Effector memory CD4-positive, alpha-beta T cell (primary cell): ENCODE results near the gene C15orf39.

Experiments
- DNase-seq, 3 donors: peaks; one replicate each; pipeline ENCODE4 v3.0.0-alpha.2; 2020
- H3K27ac ChIP-seq: 2 replicates; pipeline ENCODE4 v1.7.0; 2013; ENCODE audit warnings: mild to moderate bottlenecking, low read length, moderate library complexity; ENCODE audit not compliant: insufficient read depth, poor library complexity, severe bottlenecking
- H3K27me3 ChIP-seq: replicated peaks from 2 replicates; pipeline ENCODE4 v1.7.0; 2013; ENCODE audit warnings: mild to moderate bottlenecking, low read length; ENCODE audit not compliant: insufficient read depth, control insufficient read depth, poor library complexity, severe bottlenecking
- H3K36me3 ChIP-seq: 2 replicates; pipeline ENCODE4 v1.7.0; 2013; ENCODE audit warnings: mild to moderate bottlenecking, low read length, moderate library complexity; ENCODE audit not compliant: control insufficient read depth, insufficient read depth
- H3K4me1 ChIP-seq: 2 replicates; pipeline ENCODE4 v1.7.0; 2013; ENCODE audit warnings: low read length, mild to moderate bottlenecking; ENCODE audit not compliant: control insufficient read depth, insufficient read depth, poor library complexity, severe bottlenecking
- H3K4me3 ChIP-seq: 2 replicates; pipeline ENCODE4 v1.7.0; 2013; ENCODE audit warnings: low read length, low read depth, mild to moderate bottlenecking; ENCODE audit not compliant: insufficient read depth, poor library complexity, severe bottlenecking
- H3K9me3 ChIP-seq: 2 replicates; pipeline ENCODE4 v1.7.0; 2013; ENCODE audit warnings: mild to moderate bottlenecking, low read length, moderate library complexity; ENCODE audit not compliant: control insufficient read depth

The C15orf39 gene

DNA sequence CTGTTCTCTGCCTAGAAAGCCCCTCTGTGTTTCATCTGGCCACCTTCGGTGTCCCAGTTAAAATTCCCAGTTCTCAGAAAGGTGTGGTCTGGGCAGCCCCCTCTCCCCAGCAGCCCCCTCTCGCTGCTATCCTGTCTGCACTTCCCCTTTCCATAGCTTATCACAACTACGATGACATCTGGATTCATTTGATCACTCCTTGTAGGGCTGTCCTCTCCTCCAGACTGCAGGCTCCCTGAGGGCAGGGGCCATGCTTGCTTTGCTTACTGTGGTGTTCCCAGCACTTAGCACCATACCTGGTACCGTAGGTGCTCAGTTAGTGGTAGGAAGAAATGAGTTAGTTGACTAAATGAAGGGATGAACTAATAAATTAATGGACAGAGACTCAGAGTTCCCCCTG lies 30.2 kb downstream of the C15orf39 start:
- no peaks in the 10 kb centered on the region for H3K36me3 ChIP-seq
- no peak overlapping the region for H3K4me3 ChIP-seq
- H3K27ac ChIP-seq, result no peak overlapping the region
- DNase-seq, result no peak
- no peaks in the 10 kb centered on the region for H3K4me1 ChIP-seq
- no peaks in the 10 kb centered on the region for H3K27me3 ChIP-seq
- no peaks in the 10 kb centered on the region for H3K9me3 ChIP-seq

DNA sequence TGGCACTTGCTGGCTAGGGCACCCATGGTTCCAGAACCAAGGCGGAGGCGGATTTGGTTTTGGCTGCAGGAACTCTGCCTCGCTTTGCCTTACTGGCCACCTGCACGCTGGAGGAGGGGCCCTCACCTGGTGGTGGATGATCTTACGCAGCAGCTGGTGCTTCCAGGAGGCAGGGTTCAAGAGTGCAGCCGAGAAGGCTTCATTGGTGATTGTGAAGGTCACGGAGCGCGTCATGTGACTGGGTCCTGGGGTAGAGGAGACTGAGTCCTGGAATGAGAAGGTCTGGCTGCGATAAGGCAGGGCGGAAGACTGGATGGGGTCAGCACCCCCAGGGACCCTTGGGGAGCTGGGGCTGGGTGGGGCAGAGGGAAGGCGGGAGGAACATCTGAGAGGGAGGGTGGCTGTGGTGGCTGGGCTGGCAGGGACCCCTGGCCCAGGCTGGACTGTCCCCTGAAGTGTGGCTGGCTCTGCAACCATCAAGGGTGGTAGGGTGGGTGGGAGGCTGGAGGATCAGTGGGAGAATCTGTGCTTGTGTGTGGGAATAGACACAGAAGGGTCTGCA lies 30.7 kb downstream of the C15orf39 start:
- Histone ChIP-seq H3K4me3 (no peak overlapping the region), H3K27me3 (no peaks in the 10 kb centered on the region)
- DNase-seq, result no peak

DNA sequence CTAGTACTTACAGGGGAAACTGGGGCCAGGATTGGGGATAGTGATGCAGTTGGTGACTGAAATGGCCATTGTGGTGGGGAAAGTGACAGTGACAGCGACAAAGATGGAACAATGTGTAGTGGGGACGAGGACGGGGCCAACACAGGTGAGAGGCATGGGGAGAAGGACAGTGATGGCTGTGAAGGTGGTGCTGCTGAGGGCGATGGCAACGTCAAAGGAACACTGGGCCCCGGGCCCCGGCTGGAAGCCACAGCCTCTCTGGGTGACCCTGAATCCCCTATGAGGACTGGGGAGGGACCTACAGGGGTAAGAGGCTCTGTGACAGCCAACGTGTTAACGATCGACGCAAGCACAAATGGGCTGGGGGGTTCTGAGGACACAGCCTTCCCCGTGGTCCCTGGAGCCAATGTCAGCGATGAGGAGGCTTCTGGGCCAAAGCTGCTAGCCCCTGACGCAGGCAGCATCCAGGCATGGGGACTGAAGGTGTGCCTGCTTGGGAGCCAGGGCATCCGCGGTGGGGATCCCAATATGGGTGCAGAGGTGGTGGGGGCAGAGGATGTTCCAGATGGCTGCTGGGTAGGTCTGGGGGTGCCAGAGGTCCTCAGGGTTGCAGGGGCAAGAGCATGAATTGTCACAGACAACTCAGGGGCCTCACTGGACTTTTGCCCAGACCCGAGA lies 31.3 kb downstream of the C15orf39 start:
- no peaks in the 10 kb centered on the region for H3K9me3 ChIP-seq
- no peak overlapping the region for H3K27ac ChIP-seq
- no peak for DNase-seq
- no peaks in the 10 kb centered on the region for H3K27me3 ChIP-seq
- no peaks in the 10 kb centered on the region for H3K4me1 ChIP-seq
- H3K36me3 ChIP-seq, result no peaks in the 10 kb centered on the region
- no peak overlapping the region for H3K4me3 ChIP-seq

More for the DNA sequence above, 30.7 kb downstream of the C15orf39 start:
- Histone ChIP-seq H3K4me1 (no peaks in the 10 kb centered on the region), H3K36me3 (no peaks in the 10 kb centered on the region), H3K27ac (no peak overlapping the region), H3K9me3 (no peaks in the 10 kb centered on the region)

DNA sequence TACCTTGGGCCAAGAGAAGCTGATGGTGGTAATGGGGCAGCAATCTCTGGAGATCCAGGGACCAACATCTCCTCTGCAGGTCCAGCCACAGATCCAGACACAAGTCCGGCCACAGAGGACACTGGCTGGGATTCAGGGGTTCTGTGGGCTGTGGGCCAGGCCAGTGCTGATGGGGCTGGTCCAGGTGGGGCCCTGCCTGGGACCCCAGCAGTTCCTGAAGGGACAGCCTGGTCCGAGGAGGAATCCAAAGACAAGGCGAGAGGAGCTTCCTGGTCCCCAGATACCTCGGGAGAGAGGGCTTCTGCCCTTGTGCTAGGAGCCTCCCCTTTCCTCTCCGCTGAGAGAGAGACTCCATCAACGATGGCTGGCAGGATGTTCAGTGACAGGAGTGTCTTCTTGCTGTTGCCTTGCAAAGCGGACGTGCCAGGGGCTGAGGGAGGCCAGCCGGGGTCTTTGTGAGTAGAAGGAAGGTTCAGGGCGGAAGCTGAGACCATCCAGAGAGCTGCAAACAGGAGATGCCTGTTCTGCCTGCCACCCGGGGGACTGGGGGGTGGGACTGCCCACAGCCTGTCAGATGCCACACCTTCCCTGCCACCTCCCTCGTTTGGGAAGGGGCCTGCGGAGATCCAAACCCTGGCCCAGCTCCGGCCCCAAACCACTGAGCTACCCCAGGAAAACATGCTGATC lies 32.0 kb downstream of the C15orf39 start:
- Histone ChIP-seq H3K36me3 (no peaks in the 10 kb centered on the region), H3K27ac (no peak overlapping the region), H3K27me3 (no peaks in the 10 kb centered on the region), H3K4me1 (no peaks in the 10 kb centered on the region), H3K4me3 (no peak overlapping the region), H3K9me3 (no peaks in the 10 kb centered on the region)
- no peak for DNase-seq

DNA sequence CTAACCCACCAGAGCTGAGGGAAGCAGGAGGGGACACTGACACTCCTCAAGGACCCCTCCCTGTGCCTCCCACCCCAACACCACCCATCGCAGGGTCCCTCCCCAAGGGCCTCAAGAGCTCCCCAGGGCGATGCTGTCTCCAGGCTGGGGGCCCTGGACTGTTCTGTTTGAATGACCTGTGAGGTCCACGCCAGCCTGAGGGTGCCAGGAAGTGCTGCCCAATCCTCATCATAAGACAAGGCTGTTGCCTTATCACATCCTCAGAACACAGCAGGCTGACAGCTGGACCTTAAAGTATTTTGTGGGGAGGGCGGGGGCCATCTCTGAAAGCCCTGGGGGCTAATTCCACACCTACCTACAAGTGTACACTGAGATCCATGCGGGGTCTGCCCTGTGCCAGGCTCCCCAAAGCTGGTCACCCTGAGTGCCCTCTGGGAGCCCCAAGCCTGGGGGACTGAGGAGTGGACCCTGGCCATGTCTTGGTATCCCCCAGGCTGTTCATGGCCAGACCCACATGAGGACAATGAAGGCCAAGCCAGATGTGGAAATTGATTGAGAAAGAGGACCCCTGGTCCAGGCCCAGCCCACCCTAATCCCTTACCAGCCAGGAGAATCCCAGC lies 32.6 kb downstream of the C15orf39 start:
- DNase-seq, result no peak
- Histone ChIP-seq H3K4me1 (no peaks in the 10 kb centered on the region), H3K4me3 (no peak overlapping the region), H3K9me3 (no peaks in the 10 kb centered on the region), H3K27me3 (peaks cover 3% of the 10 kb centered on the region), H3K36me3 (no peaks in the 10 kb centered on the region), H3K27ac (no peak overlapping the region)

DNA sequence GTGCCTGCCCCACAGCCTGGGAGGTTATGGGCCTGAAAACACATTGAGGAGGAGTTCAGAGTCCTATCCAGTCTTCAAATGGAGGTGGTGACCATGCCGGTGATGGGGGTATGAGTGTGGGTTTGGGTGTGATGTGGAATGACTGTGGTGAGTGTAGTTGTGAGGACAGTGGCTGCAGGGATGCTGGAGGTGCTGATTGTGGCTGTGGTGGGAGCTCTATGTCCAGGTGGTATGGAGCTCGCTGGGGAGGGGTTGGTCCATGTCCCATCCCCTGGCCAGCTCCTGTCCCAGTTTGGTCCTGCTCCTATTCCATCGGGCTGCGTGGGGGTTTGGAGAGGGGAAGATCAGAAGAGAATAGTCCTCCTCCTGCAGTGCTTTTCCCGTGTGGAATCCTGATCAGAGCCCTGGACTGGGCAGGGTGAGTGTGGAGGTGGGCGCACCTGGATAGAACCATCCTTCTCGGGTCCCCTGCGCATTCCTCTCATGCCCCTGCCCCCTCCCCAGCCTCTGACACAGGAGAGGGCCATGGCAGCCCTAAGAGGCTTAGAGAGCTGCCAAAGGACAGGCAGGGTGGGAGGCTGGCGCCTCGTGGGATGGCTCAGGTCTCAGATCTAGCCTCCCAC lies 33.5 kb downstream of the C15orf39 start:
- DNase-seq, result no peak
- H3K9me3 ChIP-seq, result no peaks in the 10 kb centered on the region
- peaks cover 3% of the 10 kb centered on the region for H3K27me3 ChIP-seq
- H3K27ac ChIP-seq, result no peak overlapping the region
- no peaks in the 10 kb centered on the region for H3K36me3 ChIP-seq
- no peaks in the 10 kb centered on the region for H3K4me1 ChIP-seq
- H3K4me3 ChIP-seq, result no peak overlapping the region

DNA sequence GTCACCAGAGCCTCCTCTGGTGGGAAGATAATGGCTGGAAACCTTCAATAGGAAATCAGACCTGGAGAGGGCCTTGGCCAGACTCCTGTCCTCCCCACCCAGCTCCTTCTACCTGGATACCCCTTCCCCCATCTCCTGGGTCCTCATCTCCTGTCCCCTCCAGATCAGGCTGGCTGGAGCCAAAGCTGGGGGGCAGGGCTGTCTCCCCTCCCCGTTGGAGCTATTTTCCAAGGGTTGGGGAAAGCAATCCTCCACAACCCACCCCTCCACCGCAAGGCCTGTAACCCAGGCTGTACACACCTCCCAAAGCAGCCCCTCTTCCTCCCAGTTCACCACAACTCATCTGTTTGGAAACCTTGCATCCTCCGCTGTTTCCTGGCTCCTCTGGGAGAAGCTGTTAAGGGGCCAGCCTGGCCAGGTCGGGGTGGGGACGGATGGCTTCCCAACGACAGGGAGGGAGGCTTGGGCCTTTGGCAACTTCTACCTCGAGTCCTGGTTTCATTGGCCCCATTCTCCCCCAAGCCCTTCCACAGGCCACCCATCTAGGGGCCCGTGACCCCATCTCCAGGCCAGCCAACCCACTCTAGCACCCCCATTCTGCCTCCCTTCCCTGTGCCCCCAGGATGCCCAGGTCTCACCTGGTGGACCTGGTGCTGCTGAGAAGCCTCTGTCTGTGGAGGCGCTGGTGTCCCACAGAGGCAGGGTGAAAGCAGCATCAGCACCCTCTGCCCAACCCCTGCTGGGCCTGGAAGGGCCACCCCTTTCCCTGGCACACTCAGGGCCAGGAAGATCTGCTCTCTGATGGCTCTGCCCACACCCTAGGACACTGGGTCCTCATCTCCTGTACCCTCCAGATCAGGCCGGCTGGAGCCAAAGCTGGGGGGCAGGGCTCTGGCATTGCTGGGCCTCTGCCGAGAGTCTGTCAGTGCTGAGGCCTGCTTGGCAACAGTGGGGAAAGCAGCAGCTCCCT lies 34.4 kb downstream of the C15orf39 start:
- Histone ChIP-seq H3K27ac (no peak overlapping the region), H3K4me3 (no peak overlapping the region), H3K27me3 (peaks cover 3% of the 10 kb centered on the region), H3K4me1 (no peaks in the 10 kb centered on the region), H3K36me3 (no peaks in the 10 kb centered on the region), H3K9me3 (no peaks in the 10 kb centered on the region)
- no peak for DNase-seq

DNA sequence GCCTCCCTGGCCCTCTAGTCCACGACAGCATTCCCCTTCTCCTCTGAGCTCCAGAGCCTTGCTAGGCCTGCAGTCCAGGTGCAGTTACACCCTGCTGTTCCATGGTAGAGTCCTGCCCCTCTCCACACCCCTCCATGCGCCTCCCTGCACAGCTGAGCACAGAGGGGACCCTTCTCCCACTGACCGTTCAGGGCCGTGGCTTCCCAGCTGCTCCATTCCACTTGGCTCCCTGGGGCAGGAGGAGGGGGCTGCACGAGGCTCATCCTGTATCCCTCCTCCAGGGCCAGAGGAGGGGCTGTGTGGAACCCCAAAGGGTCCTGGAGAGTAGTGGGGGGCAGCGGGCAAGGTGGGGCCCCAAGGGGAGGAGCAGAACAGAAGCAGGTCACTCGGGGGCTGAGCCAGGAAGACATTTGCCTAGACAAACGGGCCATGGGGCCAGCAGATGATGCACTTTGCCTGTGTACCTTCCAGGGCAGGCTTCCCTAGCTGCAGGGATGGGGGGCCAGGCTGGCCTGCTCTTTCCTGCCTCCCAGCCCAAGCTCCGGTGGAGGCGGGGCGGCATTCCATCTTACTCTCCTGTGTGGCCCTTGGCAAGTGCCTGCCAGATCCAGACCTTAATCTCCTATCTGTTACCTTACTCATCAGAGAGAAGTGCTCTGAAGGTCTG lies 35.8 kb downstream of the C15orf39 start:
- Histone ChIP-seq H3K27me3 (peaks cover 3% of the 10 kb centered on the region), H3K9me3 (no peaks in the 10 kb centered on the region), H3K4me1 (no peaks in the 10 kb centered on the region), H3K36me3 (no peaks in the 10 kb centered on the region), H3K4me3 (no peak overlapping the region), H3K27ac (no peak overlapping the region)
- DNase-seq, result no peak

DNA sequence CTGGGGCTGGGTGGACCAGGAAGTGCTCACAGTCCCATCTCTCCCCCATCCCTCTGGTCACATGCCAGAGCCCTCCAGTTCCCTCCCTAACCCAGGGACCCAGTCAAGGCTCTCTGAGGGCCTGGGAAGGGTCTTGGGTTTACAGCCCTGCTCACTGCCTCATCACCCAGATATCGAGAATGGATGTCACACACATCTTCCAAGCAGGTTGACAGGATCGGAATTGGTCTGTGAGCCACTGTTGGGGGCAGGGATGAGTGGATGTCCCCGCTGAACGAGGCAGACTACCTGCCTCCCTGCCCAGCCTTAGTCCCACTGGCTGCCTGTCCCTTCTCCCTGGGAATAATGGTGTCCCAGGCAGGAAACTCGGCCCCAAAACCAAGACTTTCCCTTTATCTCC lies 36.5 kb downstream of the C15orf39 start:
- H3K36me3 ChIP-seq, result no peaks in the 10 kb centered on the region
- no peaks in the 10 kb centered on the region for H3K4me1 ChIP-seq
- DNase-seq, result no peak
- no peak overlapping the region for H3K4me3 ChIP-seq
- H3K27ac ChIP-seq, result no peak overlapping the region
- H3K27me3 ChIP-seq, result peaks cover 3% of the 10 kb centered on the region
- no peaks in the 10 kb centered on the region for H3K9me3 ChIP-seq
